Measurements from ENCODE around the gene RGS17.

Gene RGS17

GRCh38 chr6:153099636-153100035 is 31.4 kb downstream of the RGS17 start:
- no peak for DNase-seq (ENCODE audit: low spot score)
- in situ Hi-C loops (cut with MboI; ENCODE audit: low sequenced_read_pairs, unreplicated experiment), result no loop called here
- TF ChIP-seq, protein P1, sequence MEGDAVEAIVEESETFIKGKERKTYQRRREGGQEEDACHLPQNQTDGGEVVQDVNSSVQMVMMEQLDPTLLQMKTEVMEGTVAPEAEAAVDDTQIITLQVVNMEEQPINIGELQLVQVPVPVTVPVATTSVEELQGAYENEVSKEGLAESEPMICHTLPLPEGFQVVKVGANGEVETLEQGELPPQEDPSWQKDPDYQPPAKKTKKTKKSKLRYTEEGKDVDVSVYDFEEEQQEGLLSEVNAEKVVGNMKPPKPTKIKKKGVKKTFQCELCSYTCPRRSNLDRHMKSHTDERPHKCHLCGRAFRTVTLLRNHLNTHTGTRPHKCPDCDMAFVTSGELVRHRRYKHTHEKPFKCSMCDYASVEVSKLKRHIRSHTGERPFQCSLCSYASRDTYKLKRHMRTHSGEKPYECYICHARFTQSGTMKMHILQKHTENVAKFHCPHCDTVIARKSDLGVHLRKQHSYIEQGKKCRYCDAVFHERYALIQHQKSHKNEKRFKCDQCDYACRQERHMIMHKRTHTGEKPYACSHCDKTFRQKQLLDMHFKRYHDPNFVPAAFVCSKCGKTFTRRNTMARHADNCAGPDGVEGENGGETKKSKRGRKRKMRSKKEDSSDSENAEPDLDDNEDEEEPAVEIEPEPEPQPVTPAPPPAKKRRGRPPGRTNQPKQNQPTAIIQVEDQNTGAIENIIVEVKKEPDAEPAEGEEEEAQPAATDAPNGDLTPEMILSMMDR (IDR thresholded peaks at IDR 0.05; ENCODE audit: borderline replicate concordance, control extremely low read depth, extremely low read depth, insufficient read depth, missing control alignments), result no peak

GRCh38 chr6:153096792-153097191 is 34.3 kb downstream of the RGS17 start:
- TF ChIP-seq, protein P1 (IDR thresholded peaks at IDR 0.05; ENCODE audit: borderline replicate concordance, control extremely low read depth, extremely low read depth, insufficient read depth, missing control alignments), result no peak
- in situ Hi-C loops (cut with MboI; ENCODE audit: low sequenced_read_pairs, unreplicated experiment), result no loop called here
- no peak for DNase-seq (ENCODE audit: low spot score)

- DNase-seq (ENCODE audit: low spot score), result no peak
- TF ChIP-seq, protein P1 (IDR thresholded peaks at IDR 0.05; ENCODE audit: borderline replicate concordance, control extremely low read depth, extremely low read depth, insufficient read depth, missing control alignments), result no peak
- in situ Hi-C loops (cut with MboI; ENCODE audit: low sequenced_read_pairs, unreplicated experiment), result no loop called here
Measured at GRCh38 chr6:153096031-153096430, 35.1 kb downstream of the RGS17 start.

DNA sequence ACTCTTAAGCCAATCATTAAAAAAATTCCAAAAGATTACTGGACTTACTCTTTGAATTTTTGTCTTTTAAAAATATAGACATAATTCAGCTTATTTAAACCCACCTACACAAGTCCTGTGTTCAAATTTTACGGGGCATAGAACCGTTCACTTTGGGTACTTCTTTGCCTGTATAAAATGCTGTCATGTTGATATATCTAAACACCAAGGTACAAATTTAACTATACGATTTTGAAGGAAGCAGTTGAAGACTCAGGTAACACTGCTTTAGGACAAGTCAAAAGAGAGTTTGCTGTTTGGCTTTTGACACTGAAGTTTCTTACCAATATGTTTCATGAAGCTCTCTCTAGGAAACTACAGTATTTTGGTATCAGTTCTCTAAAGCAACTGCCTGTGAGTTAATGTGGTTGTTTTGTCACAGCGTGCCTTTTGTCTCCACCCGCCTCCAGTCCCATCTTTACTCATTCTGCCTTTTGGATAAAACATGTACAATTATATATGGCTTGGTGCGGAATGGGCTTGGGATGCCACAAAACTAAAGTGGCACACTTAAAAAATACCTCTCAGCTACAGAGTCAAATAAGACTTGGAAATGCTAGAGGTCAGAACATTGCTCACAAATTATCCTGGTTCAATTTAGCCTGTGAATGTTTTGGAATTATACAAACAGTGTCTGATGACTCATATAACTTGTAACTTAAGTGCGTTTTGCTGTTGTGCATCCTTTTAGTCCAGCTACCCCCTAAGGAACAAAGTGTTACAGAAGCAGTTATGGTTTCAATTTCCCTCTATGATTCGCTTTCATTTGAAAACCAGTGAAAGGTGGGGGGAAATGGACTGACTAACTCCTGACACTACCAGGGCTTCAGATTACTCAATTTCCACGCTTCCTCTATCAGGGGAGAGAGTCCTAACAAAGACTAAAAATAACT is 38.7 kb downstream of the RGS17 start:
- peak; percentile 22 for DNase-seq (ENCODE audit: low spot score)
- TF ChIP-seq, protein P1 (IDR thresholded peaks at IDR 0.05; ENCODE audit: borderline replicate concordance, control extremely low read depth, extremely low read depth, insufficient read depth, missing control alignments), result no peak
- in situ Hi-C loops (cut with MboI; ENCODE audit: low sequenced_read_pairs, unreplicated experiment), result no loop called here

GRCh38 chr6:153090241-153090930 is 40.7 kb downstream of the RGS17 start:
- TF ChIP-seq, protein P1 (IDR thresholded peaks at IDR 0.05; ENCODE audit: borderline replicate concordance, control extremely low read depth, extremely low read depth, insufficient read depth, missing control alignments), result no peak
- DNase-seq (ENCODE audit: low spot score), result no peak
- in situ Hi-C loops (cut with MboI; ENCODE audit: low sequenced_read_pairs, unreplicated experiment), result no loop called here

GRCh38 chr6:153088796-153089195 is 42.3 kb downstream of the RGS17 start:
- no peak for DNase-seq (ENCODE audit: low spot score)
- in situ Hi-C loops (cut with MboI; ENCODE audit: low sequenced_read_pairs, unreplicated experiment), result no loop called here
- TF ChIP-seq, protein P1 (IDR thresholded peaks at IDR 0.05; ENCODE audit: borderline replicate concordance, control extremely low read depth, extremely low read depth, insufficient read depth, missing control alignments), result no peak
